Skeletal muscle tissue (tissue), 4 donors: ENCODE measurements around the gene GSX2. TPM values are rescaled to one million over a fixed set of nuclear protein-coding genes. Genes with fewer than 3 reads are reported as not detected.

Experiments
- H3K27ac ChIP-seq: one replicate; pipeline ENCODE4 v1.7.0; 2013; ENCODE audit warnings: mild to moderate bottlenecking, low read depth, low read length, inconsistent platforms
- H3K27me3 ChIP-seq, 3 donors: one replicate each; pipeline ENCODE4 v1.7.0; 2013; ENCODE audit warnings: low read length in 3 of 3; ENCODE audit not compliant: control insufficient read depth in 3 of 3, insufficient read depth in 3 of 3
- H3K36me3 ChIP-seq, 3 donors: one replicate each; pipeline ENCODE4 v1.7.0; 2013; ENCODE audit warnings: low read length in 3 of 3; ENCODE audit not compliant: control insufficient read depth in 3 of 3, insufficient read depth in 3 of 3
- H3K4me1 ChIP-seq, 3 donors: one replicate each; pipeline ENCODE4 v1.7.0; 2013; ENCODE audit warnings: low read length in 3 of 3, mild to moderate bottlenecking in 3 of 3; ENCODE audit not compliant: control insufficient read depth in 3 of 3, insufficient read depth in 3 of 3
- H3K4me3 ChIP-seq, 3 donors: one replicate each; pipeline ENCODE4 v1.7.0; 2013; ENCODE audit warnings: low read length in 3 of 3
- H3K9ac ChIP-seq, 3 donors: one replicate each; pipeline ENCODE4 v1.7.0; 2013; ENCODE audit warnings: low read length in 3 of 3, mild to moderate bottlenecking in 3 of 3, moderate library complexity in 2 of 3, low read depth in 1 of 3
- H3K9me3 ChIP-seq, 3 donors: one replicate each; pipeline ENCODE4 v1.7.0; 2013; ENCODE audit warnings: low read length in 3 of 3; ENCODE audit not compliant: control insufficient read depth in 3 of 3
- total RNA-seq: library from RNA; depleted of rRNA; stranded (reverse); fragments of >200 nt; gene quantifications from one replicate; pipeline ENCODE4 v1.2.3, GENCODE V29; 2014
- donor health status: Osteomylitis.

Gene GSX2
- total RNA-seq, 1 donor from 2014 or later: not detected

GRCh38 chr4:54092405-54093323 is 7.3 kb upstream of the GSX2 start:
- Histone ChIP-seq H3K27ac (no peak overlapping the region), H3K4me1 (peaks cover 12 to 16% (median 13%) of the 10 kb centered on the region in 3 donors), H3K4me3 (peak overlapping the region; percentile 67 to 84 (median 82)), H3K36me3 (no peaks in the 10 kb centered on the region), H3K9ac (peak overlapping the region; percentile 69 to 80 (median 74)), H3K27me3 (peaks cover 40 to 56% (median 51%) of the 10 kb centered on the region in 3 donors), H3K9me3 (no peaks in the 10 kb centered on the region)

DNA sequence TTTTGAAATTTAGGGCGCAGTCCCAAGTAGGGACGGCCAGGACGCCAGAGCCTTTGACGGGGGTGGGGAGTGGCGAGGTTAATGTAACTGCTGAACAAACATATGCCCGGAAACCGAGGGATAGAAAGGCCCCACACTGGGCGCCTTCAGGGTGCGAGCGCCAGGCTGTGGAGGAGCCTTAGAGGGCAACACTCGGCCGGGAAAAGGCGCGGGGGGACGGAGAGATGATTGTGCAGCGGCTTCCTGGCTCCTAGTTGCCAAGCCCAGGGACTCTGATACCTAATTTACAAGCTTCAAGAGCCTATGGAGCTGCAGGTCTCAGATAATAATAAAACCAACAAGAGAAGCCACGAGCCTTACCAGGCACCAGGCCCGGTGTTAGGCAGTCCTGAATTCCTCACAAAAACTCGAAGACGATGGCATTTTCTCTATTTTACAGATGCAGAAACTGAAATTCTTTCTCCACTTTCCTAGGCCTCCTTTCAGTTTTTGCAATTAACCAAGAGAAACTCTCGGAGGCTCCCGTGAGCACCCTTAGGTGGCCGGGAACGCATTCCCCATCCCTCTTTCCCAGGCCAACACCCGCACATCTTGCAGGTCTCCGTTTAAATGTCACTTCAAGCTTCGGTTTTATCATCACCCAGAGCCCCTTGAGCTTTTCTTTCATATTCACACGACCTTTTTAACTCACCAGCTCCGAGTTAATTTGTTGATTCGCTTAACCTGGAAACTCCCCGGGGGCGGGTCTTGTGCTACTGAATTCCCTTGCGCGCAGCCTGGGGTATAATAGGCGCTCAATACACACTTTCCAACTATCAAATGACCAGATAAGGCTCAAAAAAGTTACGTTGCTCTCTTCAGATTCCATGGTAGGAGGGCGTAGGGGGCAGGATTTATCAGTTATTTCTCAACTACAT is 6.4 kb upstream of the GSX2 start:
- Histone ChIP-seq H3K9me3 (no peaks in the 10 kb centered on the region), H3K4me1 (peaks cover 12 to 16% (median 13%) of the 10 kb centered on the region in 3 donors), H3K9ac (no peak overlapping the region), H3K4me3 (no peak overlapping the region), H3K27ac (no peak overlapping the region), H3K36me3 (no peaks in the 10 kb centered on the region), H3K27me3 (peaks cover 48 to 65% (median 60%) of the 10 kb centered on the region in 3 donors)

- H3K27me3 ChIP-seq: peaks cover 55 to 74% (median 69%) of the 10 kb centered on the region in 3 donors
- H3K4me1 ChIP-seq: peaks cover 12 to 17% (median 16%) of the 10 kb centered on the region in 3 donors
- no peak overlapping the region for H3K4me3 ChIP-seq
- no peak overlapping the region for H3K9ac ChIP-seq
- no peak overlapping the region for H3K27ac ChIP-seq
- no peaks in the 10 kb centered on the region for H3K36me3 ChIP-seq
- no peaks in the 10 kb centered on the region for H3K9me3 ChIP-seq
Measured at GRCh38 chr4:54094451-54094850, 5.5 kb upstream of the GSX2 start.

DNA sequence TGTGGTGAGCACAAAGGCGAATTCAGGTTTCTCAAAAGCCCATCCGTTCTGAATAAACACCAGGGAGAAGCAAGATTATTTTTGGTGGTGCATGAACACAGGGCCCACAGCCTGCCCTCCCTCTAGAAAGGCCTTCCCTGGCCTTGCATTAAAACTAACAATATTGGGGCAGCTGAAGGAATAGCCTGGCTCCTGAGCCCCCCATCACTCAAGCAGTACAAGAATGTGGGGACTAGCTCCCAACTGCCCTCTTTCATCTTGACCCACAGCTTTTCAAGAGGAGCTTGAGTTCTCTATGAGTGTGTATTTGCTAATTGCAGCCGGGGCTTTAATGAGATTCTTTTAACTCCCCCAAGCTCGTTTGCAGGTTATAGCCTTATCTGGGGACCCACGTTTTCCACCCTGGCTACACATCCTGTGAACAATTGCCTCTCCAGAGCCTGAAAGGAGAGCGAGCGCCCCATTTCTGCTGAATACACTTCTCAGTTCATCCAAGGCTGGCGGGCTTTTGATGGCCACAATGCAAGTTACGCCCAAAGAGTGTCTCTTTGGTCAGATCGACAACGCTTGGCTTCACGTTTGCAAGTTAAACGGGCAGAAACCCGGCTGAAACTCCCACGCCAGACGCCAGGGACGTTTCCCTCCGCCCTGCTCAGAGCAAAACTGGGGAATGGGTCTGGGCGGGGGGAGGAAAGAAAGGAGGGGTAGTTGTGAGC is 4.7 kb upstream of the GSX2 start:
- peaks cover 63 to 82% (median 77%) of the 10 kb centered on the region in 3 donors for H3K27me3 ChIP-seq
- H3K4me3 ChIP-seq: no peak overlapping the region
- no peaks in the 10 kb centered on the region for H3K36me3 ChIP-seq
- H3K9ac ChIP-seq: no peak overlapping the region
- H3K9me3 ChIP-seq: no peaks in the 10 kb centered on the region
- H3K27ac ChIP-seq: no peak overlapping the region
- H3K4me1 ChIP-seq: peaks cover 15 to 24% (median 21%) of the 10 kb centered on the region in 3 donors

DNA sequence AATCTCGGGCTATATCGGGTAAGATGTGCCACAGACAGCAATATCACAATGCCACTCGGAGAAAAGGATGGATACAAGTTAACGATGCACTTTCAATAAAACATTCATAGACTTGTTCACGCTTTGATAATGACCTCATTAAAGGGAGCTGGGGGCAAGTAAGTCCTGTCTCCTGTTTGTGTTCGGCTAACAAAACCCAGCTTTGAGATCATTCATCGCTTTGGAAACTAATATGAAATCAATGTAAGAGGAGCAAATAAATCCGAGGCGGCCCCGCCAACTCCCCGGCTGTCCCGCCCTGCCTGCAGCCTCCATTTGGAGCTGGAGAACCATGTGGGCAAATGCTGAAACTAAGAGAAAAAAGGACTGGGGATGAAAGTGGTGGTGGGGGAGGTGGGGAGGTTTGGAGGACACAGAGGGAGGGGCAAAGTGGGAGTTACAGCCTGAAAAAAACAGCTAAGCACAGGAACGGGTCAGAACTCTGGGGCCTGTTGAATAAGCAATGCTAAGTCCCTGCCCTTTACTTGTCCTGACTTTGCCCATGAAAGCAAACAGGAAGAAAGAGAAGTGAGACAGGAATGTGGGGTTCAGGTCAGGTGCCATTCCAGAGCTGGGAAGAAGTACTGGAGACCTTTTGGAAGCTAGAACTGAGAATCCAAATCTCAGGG is 3.5 kb upstream of the GSX2 start:
- H3K27ac ChIP-seq: no peak overlapping the region
- peaks cover 74 to 87% (median 85%) of the 10 kb centered on the region in 3 donors for H3K27me3 ChIP-seq

GRCh38 chr4:54097152-54097551 is 2.8 kb upstream of the GSX2 start:
- H3K27me3 ChIP-seq: peaks cover 79 to 89% (median 88%) of the 10 kb centered on the region in 3 donors
- no peaks in the 10 kb centered on the region for H3K9me3 ChIP-seq
- no peak overlapping the region for H3K4me3 ChIP-seq
- no peaks in the 10 kb centered on the region for H3K36me3 ChIP-seq
- H3K9ac ChIP-seq: no peak overlapping the region
- peaks cover 15 to 26% (median 26%) of the 10 kb centered on the region in 3 donors for H3K4me1 ChIP-seq
- no peak overlapping the region for H3K27ac ChIP-seq

More for the DNA sequence above, 3.5 kb upstream of the GSX2 start:
- Histone ChIP-seq H3K4me3 (no peak overlapping the region), H3K4me1 (peaks cover 19 to 29% (median 28%) of the 10 kb centered on the region in 3 donors), H3K36me3 (no peaks in the 10 kb centered on the region), H3K9me3 (no peaks in the 10 kb centered on the region), H3K9ac (no peak overlapping the region)

DNA sequence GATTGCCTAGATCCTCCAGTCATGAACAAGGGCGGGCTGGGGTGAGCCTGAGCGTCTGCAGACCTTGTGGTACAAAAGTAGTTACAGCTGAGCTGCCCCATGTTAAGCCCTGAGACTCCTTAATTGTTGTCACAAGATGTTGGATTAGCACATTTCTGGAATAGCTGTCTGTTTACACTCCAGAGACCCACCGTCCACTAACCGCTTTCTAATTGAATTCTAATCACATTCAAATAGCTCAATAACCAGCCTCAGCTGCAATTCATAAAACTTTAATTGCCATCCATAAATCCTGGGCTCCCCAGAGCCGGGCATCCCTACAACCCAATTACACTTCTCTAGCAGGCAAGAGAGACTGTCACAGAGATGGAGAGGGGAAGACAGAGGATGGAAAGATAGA is 1.6 kb upstream of the GSX2 start:
- Histone ChIP-seq H3K4me1 (peaks cover 15 to 26% (median 26%) of the 10 kb centered on the region in 3 donors), H3K27me3 (peaks cover 85 to 89% (median 87%) of the 10 kb centered on the region in 3 donors), H3K27ac (no peak overlapping the region), H3K4me3 (no peak overlapping the region), H3K9ac (no peak overlapping the region), H3K9me3 (no peaks in the 10 kb centered on the region), H3K36me3 (no peaks in the 10 kb centered on the region)

DNA sequence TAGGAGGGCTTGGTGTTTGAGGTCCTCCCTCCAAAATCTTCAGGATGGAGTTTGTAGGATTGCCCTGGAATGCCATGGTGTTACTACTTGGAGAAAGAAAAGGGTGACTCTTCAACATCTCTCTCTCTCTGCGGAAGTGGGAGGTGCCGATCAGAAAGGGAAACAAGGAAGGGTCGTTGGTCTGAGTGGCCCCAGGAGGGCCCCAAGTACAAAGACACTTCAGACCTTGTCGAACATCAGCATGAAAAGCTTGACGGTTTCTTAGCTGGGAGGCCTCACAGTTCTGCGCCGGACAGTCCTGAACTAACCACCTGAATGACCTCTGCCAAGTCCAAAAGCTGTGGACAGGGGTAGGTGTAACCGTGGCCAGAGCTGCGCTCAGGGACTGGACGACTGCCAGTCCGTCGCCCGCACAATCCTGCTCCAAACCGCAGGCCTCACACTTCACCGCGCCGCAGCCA is 646 bp upstream of the GSX2 start:
- Histone ChIP-seq H3K9me3 (no peaks in the 10 kb centered on the region), H3K27ac (no peak overlapping the region), H3K36me3 (no peaks in the 10 kb centered on the region), H3K27me3 (peaks cover 85 to 91% (median 86%) of the 10 kb centered on the region in 3 donors), H3K9ac (no peak overlapping the region), H3K4me1 (peaks cover 23 to 34% (median 34%) of the 10 kb centered on the region in 3 donors), H3K4me3 (peak overlapping the region in 2 of 3 donors; percentile 45 to 56)
